Measurements from ENCODE around the gene PICALM.

GRCh38 chr11:86069408-86070101 lies 671 bp upstream of the PICALM start:
- TF ChIP-seq SMC3 (IDR thresholded peaks at IDR 0.05; ENCODE audit: low read depth, low read length), result no peak
- no peak for TF ChIP-seq CTCF (conservative IDR thresholded peaks at IDR 0.05; ENCODE audit: low read depth, low read length)
- peak; percentile 63 for TF ChIP-seq RCOR1 (IDR thresholded peaks at IDR 0.05; ENCODE audit: insufficient replicate concordance, low read length)
- no peak for TF ChIP-seq CHD1 (IDR thresholded peaks at IDR 0.05; ENCODE audit: low read depth, low read length)
- no peak for TF ChIP-seq BHLHE40 (IDR thresholded peaks at IDR 0.05; ENCODE audit: low read depth, low read length)
- TF ChIP-seq, protein P1, sequence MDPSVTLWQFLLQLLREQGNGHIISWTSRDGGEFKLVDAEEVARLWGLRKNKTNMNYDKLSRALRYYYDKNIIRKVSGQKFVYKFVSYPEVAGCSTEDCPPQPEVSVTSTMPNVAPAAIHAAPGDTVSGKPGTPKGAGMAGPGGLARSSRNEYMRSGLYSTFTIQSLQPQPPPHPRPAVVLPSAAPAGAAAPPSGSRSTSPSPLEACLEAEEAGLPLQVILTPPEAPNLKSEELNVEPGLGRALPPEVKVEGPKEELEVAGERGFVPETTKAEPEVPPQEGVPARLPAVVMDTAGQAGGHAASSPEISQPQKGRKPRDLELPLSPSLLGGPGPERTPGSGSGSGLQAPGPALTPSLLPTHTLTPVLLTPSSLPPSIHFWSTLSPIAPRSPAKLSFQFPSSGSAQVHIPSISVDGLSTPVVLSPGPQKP (IDR thresholded peaks at IDR 0.05; ENCODE audit: borderline replicate concordance, low read depth, low read length), result no peak

All from IMR-90 (cell line).